ENCODE measurements around the gene APH1B.

The APH1B gene

DNA sequence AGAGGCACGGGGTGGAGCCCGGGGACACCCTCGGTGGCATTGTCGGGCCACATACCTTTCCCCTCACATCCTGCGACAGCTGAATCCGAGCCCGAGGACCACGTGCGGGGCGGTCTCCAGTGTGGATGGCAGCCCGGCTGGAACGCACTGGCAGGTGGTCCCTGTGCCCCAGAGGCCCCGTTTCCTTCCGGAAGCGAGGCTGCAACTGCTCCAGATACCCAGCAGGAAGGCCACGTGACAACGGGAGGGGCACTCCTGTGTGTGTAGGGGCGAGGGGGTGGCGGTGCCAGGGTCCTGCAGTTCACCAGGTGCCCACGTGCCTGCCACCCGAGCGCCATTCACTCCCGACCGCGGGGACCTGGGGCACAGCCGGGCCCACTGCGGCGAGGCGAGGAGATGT lies 44.1 kb downstream of the APH1B start:
- Histone ChIP-seq H3K9me3 (ENCODE audit: insufficient read depth, low read length) (no peaks in the 10 kb centered on the region), H3K9ac (ENCODE audit: low read length) (no peak overlapping the region), H4K20me1 (ENCODE audit: insufficient read depth, low read length) (no peaks in the 10 kb centered on the region), H3K4me2 (ENCODE audit: low read length) (no peak overlapping the region), H3K4me3 (ENCODE audit: low read length) (no peak overlapping the region), H2AFZ (ENCODE audit: low read depth, low read length) (no peak overlapping the region), H3K36me3 (replicated peaks; ENCODE audit: low read depth, low read length) (no peaks in the 10 kb centered on the region), H3K27ac (ENCODE audit: low read length) (no peak overlapping the region), H3K27me3 (ENCODE audit: low read depth, low read length) (no peaks in the 10 kb centered on the region), H3K4me1 (ENCODE audit: low read length) (peaks cover 14% of the 10 kb centered on the region), H3K79me2 (ENCODE audit: low read length) (no peaks in the 10 kb centered on the region)
- TF ChIP-seq, protein P1, sequence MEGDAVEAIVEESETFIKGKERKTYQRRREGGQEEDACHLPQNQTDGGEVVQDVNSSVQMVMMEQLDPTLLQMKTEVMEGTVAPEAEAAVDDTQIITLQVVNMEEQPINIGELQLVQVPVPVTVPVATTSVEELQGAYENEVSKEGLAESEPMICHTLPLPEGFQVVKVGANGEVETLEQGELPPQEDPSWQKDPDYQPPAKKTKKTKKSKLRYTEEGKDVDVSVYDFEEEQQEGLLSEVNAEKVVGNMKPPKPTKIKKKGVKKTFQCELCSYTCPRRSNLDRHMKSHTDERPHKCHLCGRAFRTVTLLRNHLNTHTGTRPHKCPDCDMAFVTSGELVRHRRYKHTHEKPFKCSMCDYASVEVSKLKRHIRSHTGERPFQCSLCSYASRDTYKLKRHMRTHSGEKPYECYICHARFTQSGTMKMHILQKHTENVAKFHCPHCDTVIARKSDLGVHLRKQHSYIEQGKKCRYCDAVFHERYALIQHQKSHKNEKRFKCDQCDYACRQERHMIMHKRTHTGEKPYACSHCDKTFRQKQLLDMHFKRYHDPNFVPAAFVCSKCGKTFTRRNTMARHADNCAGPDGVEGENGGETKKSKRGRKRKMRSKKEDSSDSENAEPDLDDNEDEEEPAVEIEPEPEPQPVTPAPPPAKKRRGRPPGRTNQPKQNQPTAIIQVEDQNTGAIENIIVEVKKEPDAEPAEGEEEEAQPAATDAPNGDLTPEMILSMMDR (IDR thresholded peaks at IDR 0.05; ENCODE audit: low read depth, low read length), result no peak
- TF ChIP-seq EZH2phosphoT487 (IDR thresholded peaks at IDR 0.05; ENCODE audit: low read depth), result no peak

DNA sequence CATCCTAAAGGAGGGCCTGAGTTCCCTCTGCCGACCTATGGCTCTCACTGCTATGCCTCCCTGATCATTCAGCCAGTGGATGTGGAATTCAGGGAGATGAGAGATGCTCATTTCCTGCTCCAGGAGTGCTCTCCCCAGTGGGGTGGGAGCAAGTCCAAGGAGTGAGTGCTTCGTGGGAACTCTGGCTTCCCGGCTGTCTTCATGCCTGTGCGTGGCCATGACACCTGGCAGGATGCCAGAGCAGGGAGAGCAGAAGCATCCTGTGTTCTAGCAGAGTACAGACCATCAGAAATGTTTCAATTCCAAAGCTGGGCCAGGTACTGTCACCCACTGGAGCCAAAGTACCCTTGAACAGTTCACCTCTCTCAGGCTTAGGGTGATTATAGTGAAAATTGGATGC lies 45.1 kb downstream of the APH1B start:
- Histone ChIP-seq H4K20me1 (ENCODE audit: insufficient read depth, low read length) (no peaks in the 10 kb centered on the region), H3K4me1 (ENCODE audit: low read length) (peaks cover 14% of the 10 kb centered on the region), H2AFZ (ENCODE audit: low read depth, low read length) (no peak overlapping the region), H3K9ac (ENCODE audit: low read length) (no peak overlapping the region), H3K9me3 (ENCODE audit: insufficient read depth, low read length) (no peaks in the 10 kb centered on the region), H3K27me3 (ENCODE audit: low read depth, low read length) (no peaks in the 10 kb centered on the region), H3K36me3 (replicated peaks; ENCODE audit: low read depth, low read length) (no peaks in the 10 kb centered on the region), H3K4me2 (ENCODE audit: low read length) (no peak overlapping the region), H3K4me3 (ENCODE audit: low read length) (no peak overlapping the region), H3K79me2 (ENCODE audit: low read length) (no peaks in the 10 kb centered on the region), H3K27ac (ENCODE audit: low read length) (no peak overlapping the region)
- TF ChIP-seq, protein P1 (IDR thresholded peaks at IDR 0.05; ENCODE audit: low read depth, low read length), result no peak
- no peak for TF ChIP-seq EZH2phosphoT487 (IDR thresholded peaks at IDR 0.05; ENCODE audit: low read depth)

DNA sequence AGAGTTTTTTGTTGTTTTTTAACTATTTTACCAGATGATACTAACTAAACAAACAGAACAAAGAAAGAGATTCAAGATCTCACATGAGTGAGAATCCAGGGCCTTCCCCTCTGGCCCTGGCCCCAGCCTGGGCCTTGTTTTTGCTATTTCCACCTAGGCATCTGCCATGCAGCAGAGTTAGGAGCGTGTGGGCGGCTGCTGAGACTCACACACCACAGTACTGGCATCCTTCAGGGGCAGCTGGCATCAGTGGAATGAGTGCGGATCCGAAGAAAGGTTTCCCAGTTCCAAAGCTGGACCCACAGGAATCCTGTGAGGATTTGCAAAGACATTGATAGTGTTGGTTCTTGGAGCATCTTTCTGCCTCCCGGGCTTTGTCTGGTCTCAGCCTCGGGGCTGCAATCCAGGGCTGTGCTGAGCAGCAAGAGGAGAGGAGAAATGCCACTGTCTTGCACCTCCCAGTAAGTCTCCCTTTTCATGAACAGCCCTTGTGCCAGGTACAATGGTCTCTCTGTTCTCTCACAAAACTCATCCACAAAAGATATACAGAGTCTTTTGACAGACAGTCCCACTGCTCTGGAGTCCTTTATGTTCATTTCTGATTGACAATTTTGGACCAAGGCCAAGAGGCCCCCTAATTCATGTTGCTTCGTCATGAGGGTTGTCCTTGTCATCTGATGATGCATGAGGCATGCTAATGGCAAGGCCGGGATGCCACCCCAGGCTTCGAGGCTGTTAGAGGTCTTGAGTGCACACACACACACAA lies 46.6 kb downstream of the APH1B start:
- no peaks in the 10 kb centered on the region for H3K79me2 ChIP-seq (ENCODE audit: low read length)
- no peak overlapping the region for H3K27ac ChIP-seq (ENCODE audit: low read length)
- no peaks in the 10 kb centered on the region for H3K36me3 ChIP-seq (replicated peaks; ENCODE audit: low read depth, low read length)
- no peak overlapping the region for H3K4me3 ChIP-seq (ENCODE audit: low read length)
- H4K20me1 ChIP-seq (ENCODE audit: insufficient read depth, low read length), result no peaks in the 10 kb centered on the region
- TF ChIP-seq, protein P1 (IDR thresholded peaks at IDR 0.05; ENCODE audit: low read depth, low read length), result no peak
- TF ChIP-seq EZH2phosphoT487 (IDR thresholded peaks at IDR 0.05; ENCODE audit: low read depth), result no peak
- no peak overlapping the region for H3K9ac ChIP-seq (ENCODE audit: low read length)
- peak overlapping the region; percentile 42 for H3K4me2 ChIP-seq (ENCODE audit: low read length)
- no peak overlapping the region for H2AFZ ChIP-seq (ENCODE audit: low read depth, low read length)
- H3K27me3 ChIP-seq (ENCODE audit: low read depth, low read length), result no peaks in the 10 kb centered on the region
- peaks cover 14% of the 10 kb centered on the region for H3K4me1 ChIP-seq (ENCODE audit: low read length)
- no peaks in the 10 kb centered on the region for H3K9me3 ChIP-seq (ENCODE audit: insufficient read depth, low read length)

DNA sequence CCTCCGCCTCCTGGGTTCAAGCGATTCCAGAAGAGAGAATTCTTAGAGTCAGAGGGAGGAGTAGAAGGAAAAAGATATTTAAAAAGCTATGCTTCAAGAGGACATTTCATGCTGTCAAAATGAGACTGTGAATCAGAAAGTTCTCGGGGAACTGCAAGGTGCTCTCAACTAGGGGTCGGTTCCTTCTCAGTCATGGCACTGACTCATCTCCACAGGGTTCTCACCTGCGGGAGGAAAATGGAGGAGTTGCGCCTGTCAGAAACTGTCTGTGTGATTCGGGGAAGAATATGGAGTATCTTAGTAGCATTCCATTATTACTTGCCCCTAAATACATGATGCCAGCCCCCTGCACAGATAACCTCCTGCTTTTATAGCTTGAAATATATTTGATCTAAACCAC lies 47.4 kb downstream of the APH1B start:
- TF ChIP-seq EZH2phosphoT487 (IDR thresholded peaks at IDR 0.05; ENCODE audit: low read depth), result no peak
- TF ChIP-seq, protein P1 (IDR thresholded peaks at IDR 0.05; ENCODE audit: low read depth, low read length), result no peak
- Histone ChIP-seq H3K27me3 (ENCODE audit: low read depth, low read length) (no peaks in the 10 kb centered on the region), H3K4me3 (ENCODE audit: low read length) (no peak overlapping the region), H4K20me1 (ENCODE audit: insufficient read depth, low read length) (no peaks in the 10 kb centered on the region), H3K79me2 (ENCODE audit: low read length) (no peaks in the 10 kb centered on the region), H3K9me3 (ENCODE audit: insufficient read depth, low read length) (no peaks in the 10 kb centered on the region), H3K4me1 (ENCODE audit: low read length) (peaks cover 14% of the 10 kb centered on the region), H2AFZ (ENCODE audit: low read depth, low read length) (no peak overlapping the region), H3K27ac (ENCODE audit: low read length) (no peak overlapping the region), H3K4me2 (ENCODE audit: low read length) (peak overlapping the region; percentile 42), H3K9ac (ENCODE audit: low read length) (no peak overlapping the region), H3K36me3 (replicated peaks; ENCODE audit: low read depth, low read length) (no peaks in the 10 kb centered on the region)

Data from OCI-LY3 (cell line).